GM12873 (cell line): ENCODE results near the gene PCDHGA8.

Experiments
- TF ChIP-seq, protein P1 (sequence below): IDR thresholded peaks from 2 replicates; pipeline ENCODE4 v1.5.1; 2012; ENCODE audit warnings: low read depth, mild to moderate bottlenecking, moderate library complexity, low read length, control low read depth; ENCODE audit not compliant: insufficient read depth; ENCODE audit errors: missing control alignments

Gene PCDHGA8

DNA sequence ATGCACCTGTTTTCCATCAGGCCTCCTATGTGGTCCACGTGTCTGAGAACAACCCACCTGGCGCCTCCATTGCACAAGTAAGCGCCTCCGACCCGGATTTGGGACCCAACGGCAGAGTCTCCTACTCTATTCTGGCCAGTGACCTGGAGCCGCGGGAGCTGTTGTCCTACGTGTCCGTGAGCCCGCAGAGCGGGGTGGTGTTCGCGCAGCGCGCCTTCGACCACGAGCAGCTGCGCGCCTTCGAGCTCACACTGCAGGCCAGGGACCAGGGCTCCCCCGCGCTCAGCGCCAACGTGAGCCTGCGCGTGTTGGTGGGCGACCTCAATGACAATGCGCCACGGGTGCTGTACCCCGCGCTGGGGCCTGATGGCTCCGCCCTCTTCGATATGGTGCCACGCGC, 40.8 kb upstream of the PCDHGA8 start:
- TF ChIP-seq, protein P1, sequence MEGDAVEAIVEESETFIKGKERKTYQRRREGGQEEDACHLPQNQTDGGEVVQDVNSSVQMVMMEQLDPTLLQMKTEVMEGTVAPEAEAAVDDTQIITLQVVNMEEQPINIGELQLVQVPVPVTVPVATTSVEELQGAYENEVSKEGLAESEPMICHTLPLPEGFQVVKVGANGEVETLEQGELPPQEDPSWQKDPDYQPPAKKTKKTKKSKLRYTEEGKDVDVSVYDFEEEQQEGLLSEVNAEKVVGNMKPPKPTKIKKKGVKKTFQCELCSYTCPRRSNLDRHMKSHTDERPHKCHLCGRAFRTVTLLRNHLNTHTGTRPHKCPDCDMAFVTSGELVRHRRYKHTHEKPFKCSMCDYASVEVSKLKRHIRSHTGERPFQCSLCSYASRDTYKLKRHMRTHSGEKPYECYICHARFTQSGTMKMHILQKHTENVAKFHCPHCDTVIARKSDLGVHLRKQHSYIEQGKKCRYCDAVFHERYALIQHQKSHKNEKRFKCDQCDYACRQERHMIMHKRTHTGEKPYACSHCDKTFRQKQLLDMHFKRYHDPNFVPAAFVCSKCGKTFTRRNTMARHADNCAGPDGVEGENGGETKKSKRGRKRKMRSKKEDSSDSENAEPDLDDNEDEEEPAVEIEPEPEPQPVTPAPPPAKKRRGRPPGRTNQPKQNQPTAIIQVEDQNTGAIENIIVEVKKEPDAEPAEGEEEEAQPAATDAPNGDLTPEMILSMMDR, result no peak

DNA sequence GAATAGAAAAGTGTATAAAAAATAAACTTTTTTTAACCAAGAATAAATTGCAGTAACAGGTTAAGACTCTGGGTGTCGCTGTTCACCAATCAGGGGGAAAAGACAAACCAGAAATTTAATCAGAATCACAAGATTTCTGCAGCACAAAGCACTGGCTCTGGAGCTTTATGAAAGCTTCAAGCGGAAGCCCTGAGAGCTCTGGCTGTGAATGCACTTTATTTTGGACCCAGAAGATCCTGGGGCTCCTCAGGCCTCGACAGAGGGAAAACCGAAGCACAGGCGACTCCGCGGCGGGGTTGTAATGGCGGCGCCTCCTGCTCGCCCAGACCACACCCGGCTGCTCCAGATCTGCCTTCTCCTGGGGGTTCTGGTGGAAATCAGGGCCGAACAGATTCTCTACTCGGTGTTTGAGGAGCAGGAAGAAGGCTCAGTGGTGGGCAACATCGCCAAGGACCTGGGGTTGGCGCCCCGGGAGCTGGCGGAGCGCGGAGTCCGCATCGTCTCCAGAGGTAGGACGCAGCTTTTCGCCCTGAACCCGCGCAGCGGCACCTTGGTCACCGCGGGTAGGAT, 37.4 kb upstream of the PCDHGA8 start, which contains the start of gene PCDHGA4:
TSS of gene PCDHGA4 (plus strand) at position 122 of the 570 bp plus-strand sequence. CDS start at position 209, 87 bp downstream.
- TF ChIP-seq, protein P1, result peak; percentile 49

DNA sequence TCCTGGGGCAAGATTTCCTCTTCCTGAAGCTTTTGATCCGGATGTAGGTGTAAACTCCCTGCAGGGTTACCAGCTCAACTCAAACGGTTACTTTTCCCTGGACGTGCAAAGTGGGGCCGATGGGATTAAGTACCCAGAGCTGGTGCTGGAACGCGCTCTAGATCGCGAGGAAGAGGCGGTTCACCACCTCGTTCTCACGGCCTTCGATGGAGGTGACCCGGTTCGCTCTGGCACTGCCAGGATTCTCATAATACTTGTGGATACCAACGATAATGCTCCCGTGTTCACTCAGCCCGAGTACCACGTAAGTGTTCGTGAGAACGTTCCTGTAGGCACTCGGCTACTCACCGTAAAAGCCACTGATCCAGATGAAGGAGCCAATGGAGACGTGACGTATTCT, 36.8 kb upstream of the PCDHGA8 start:
- TF ChIP-seq, protein P1, result no peak

DNA sequence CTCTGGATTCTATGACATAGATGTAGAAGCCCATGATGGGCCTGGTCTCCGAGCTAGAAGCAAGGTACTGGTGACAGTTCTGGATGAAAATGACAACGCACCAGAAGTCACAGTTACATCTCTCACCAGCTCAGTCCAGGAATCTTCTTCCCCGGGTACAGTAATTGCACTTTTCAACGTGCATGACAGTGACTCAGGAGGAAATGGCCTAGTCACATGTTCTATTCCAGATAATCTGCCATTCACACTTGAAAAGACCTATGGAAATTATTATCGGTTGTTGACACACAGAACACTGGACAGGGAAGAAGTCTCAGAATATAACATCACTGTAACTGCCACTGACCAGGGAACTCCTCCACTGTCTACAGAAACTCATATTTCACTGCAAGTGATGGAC, 36.3 kb upstream of the PCDHGA8 start:
- TF ChIP-seq, protein P1, result no peak

DNA sequence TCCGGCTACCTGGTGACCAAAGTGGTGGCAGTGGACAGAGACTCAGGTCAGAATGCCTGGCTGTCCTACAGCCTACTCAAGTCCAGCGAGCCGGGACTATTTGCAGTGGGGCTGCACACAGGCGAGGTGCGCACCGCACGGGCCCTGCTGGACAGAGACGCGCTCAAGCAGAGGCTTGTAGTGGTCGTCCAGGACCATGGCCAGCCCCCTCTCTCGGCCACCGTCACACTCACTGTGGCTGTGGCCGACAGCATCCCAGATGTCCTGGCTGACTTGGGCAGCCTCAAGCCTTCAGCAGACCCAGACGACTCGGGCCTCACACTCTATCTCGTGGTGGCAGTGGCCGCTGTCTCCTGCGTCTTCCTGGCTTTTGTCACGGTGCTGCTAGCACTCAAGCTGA, 35.5 kb upstream of the PCDHGA8 start:
- TF ChIP-seq, protein P1, result no peak

DNA sequence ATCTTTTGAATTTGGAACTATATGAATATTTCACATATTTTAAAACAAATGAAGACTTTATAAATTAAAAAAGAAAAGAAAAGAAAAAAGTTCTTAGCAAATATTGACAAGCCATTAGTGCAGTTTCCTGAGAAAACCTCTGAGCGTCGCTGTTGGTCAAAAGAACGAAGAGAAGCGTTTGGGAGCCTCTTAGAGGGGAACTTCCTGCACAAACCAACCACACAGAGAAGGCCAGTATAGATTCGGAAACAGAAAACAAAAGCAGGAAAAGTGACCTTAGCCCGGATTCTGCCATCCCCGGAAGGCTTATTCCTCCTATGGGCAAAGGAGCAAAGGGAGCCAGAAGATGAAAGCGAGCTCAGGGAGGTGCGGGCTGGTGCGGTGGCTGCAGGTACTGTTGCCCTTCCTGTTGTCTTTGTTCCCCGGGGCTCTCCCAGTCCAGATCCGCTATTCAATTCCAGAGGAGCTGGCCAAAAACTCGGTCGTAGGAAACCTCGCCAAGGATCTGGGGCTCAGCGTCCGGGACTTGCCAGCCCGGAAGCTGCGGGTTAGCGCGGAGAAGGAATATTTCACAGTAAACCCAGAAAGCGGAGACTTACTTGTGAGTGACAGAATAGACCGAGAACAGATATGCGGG, 32.5 kb upstream of the PCDHGA8 start, which contains the start of gene PCDHGB2:
TSS of gene PCDHGB2 (plus strand) at position 205 of the 637 bp plus-strand sequence. CDS start at position 347, 142 bp downstream.
- TF ChIP-seq, protein P1, result peak; percentile 27

DNA sequence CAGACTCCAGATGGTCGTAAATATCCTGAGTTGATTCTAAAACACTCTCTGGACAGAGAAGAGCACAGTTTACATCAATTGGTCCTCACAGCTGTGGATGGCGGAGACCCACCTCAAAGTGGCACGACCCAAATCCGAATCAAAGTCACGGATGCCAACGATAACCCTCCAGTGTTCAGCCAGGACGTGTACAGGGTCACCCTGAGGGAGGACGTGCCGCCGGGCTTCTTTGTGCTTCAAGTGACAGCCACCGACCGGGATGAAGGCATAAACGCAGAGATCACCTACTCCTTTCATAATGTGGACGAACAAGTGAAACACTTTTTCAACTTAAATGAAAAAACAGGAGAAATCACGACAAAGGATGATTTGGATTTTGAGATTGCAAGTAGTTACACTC, 31.7 kb upstream of the PCDHGA8 start:
- TF ChIP-seq, protein P1, result no peak
